Measurements from ENCODE around the gene CRIP2. TPM values are rescaled to one million over a fixed set of nuclear protein-coding genes. Genes with fewer than 3 reads are reported as not detected.

CRIP2 gene
- total and polyA plus RNA-seq, 2 of the 8 experiments (the other 6 are each of a cell fraction or from before 2014, with no cell fraction given) = 4.2 to 13.5 TPM

- no peak overlapping the region for H3K27ac ChIP-seq (ENCODE audit: low read depth, low read length)
- H3K79me1 ChIP-seq (ENCODE audit: low read depth, low read length) = peaks cover 15% of the 10 kb centered on the region
- H2AK5ac ChIP-seq (ENCODE audit: low read depth, low read length) = no peak overlapping the region
- no peak overlapping the region for H3K23ac ChIP-seq (ENCODE audit: insufficient read length)
- no peak overlapping the region for H2BK120ac ChIP-seq (replicated peaks; ENCODE audit: low read depth, low read length)
- no peak overlapping the region for H3K4ac ChIP-seq (replicated peaks; ENCODE audit: insufficient read length, low read depth, low read length)
- no peak overlapping the region for H3K4me2 ChIP-seq (ENCODE audit: insufficient read depth in 1 of 2, low read depth in 2 of 2, low read length in 2 of 2)
- no peaks in the 10 kb centered on the region for H3K9me3 ChIP-seq (ENCODE audit: insufficient read depth in 2 of 2, low read depth in 1 of 2, low read length in 1 of 2)
- H3K56ac ChIP-seq (replicated peaks; ENCODE audit: insufficient read length, low read depth, low read length) = no peak overlapping the region
- H4K91ac ChIP-seq (replicated peaks; ENCODE audit: insufficient read length, low read length) = no peak overlapping the region
- FAIRE-seq = no peak
- no peak overlapping the region for H4K5ac ChIP-seq (ENCODE audit: insufficient read length, low read depth, low read length)
- H3K36me3 ChIP-seq (ENCODE audit: control insufficient read depth in 2 of 4, insufficient read depth in 4 of 4, low read length in 3 of 4) = peaks cover 0 to 6% (median under 1%) of the 10 kb centered on the region in 4 experiments; a peak in 2 of 8 replicates
- no peak overlapping the region for H3K14ac ChIP-seq (ENCODE audit: insufficient read length)
- no peak overlapping the region for H2AFZ ChIP-seq (ENCODE audit: low read length)
- 100% methylated on average over 1 of the region's 1 CpG; no CpG with 5 or more reads in 1 of the 2 experiments for WGBS, 2 experiments (ENCODE audit: extremely low coverage in 1 of 2, insufficient coverage in 1 of 2, insufficient read length in 1 of 2, insufficient replicate concordance in 2 of 2, low coverage in 1 of 2, low lambda C conversion rate in 2 of 2, missing lambda C conversion rate in 1 of 2)
- no peak overlapping the region for H4K8ac ChIP-seq (ENCODE audit: extremely low read depth, insufficient read depth, low read length)
- H3K18ac ChIP-seq (ENCODE audit: extremely low read depth, low read length) = no peak overlapping the region
- TF ChIP-seq CTBP2 (IDR thresholded peaks at IDR 0.05; ENCODE audit: borderline replicate concordance, insufficient read depth, insufficient read length, low read length) = no peak
- TF ChIP-seq RAD21 (IDR thresholded peaks at IDR 0.05 in 1 of 2, conservative IDR thresholded peaks at IDR 0.05 in 1 of 2; ENCODE audit: low read depth in 2 of 2, low read length in 2 of 2) = no peak
- no peak for TF ChIP-seq HDAC6 (IDR thresholded peaks at IDR 0.05; ENCODE audit: low read depth, low read length)
- TF ChIP-seq EGR1 (IDR thresholded peaks at IDR 0.05; ENCODE audit: borderline replicate concordance, low read depth, low read length) = no peak
- TF ChIP-seq KDM1A (IDR thresholded peaks at IDR 0.05; ENCODE audit: borderline replicate concordance, low read length) = no peak
- CTCF ChIA-PET (ENCODE audit: partially characterized antibody) = interaction anchor here (0.7 to 1.9 kb wide), 2 partner anchors 50 to 208 kb away, joined by 3 to 6 read pairs; no protein-coding TSS in a partner anchor
- no peak overlapping the region for H2BK20ac ChIP-seq (ENCODE audit: low read length)
- no peaks in the 10 kb centered on the region for H3K27me3 ChIP-seq (replicated peaks in 1 of 4; ENCODE audit: control insufficient read depth in 3 of 4, extremely low read depth in 1 of 4, insufficient read depth in 3 of 4, low read length in 3 of 4)
- peaks cover 0 to 5% (median 4%) of the 10 kb centered on the region in 4 experiments; a peak in 5 of 7 replicates for H3K4me1 ChIP-seq (replicated peaks in 1 of 4; ENCODE audit: control insufficient read depth in 3 of 4, insufficient read depth in 4 of 4, low read length in 3 of 4)
- POLR2A ChIA-PET (ENCODE audit: partially characterized antibody) = interaction anchor here (2.5 kb wide), 1 partner anchor 10 kb away, joined by 10 read pairs; no protein-coding TSS in a partner anchor
- no peak overlapping the region for H3K4me3 ChIP-seq (ENCODE audit: extremely low read depth in 1 of 4, insufficient read depth in 2 of 4, low read depth in 3 of 4, low read length in 4 of 4)
- H2BK15ac ChIP-seq (ENCODE audit: low read length) = no peak overlapping the region
- no peaks in the 10 kb centered on the region for H3K23me2 ChIP-seq (ENCODE audit: low read depth, low read length)
- peaks cover 21 to 88% of the 10 kb centered on the region in 2 experiments for H3K79me2 ChIP-seq (ENCODE audit: control insufficient read depth in 1 of 2, insufficient read depth in 2 of 2, low read length in 2 of 2)
- no peak for DNase-seq (ENCODE audit: low read depth in 1 of 2, low spot score in 2 of 2)
- peaks cover 42 to 52% of the 10 kb centered on the region in 2 experiments for H4K20me1 ChIP-seq (replicated peaks in 1 of 2; ENCODE audit: control insufficient read depth in 1 of 2, insufficient read depth in 2 of 2, low read length in 2 of 2)
- no peak overlapping the region for H2BK5ac ChIP-seq (ENCODE audit: low read depth, low read length)
- H3K9ac ChIP-seq (replicated peaks in 1 of 4; ENCODE audit: extremely low read depth in 1 of 4, low read depth in 3 of 4, low read length in 3 of 4) = no peak overlapping the region
- H2BK12ac ChIP-seq (ENCODE audit: low read depth, low read length) = no peak overlapping the region
Observed at GRCh38 chr14:105431256-105431655, 43.4 kb upstream of the CRIP2 start.
